Left forelimb (tissue), 1 donor: ENCODE results near the gene ZNRF3.
"Not testable (repeated sequence)": the region's sequence is repeated elsewhere in the genome, so short reads cannot be mapped to it uniquely, and the experiment has no call there.

Experiments used
- DNase-seq: peaks from one replicate; pipeline ENCODE4 v3.0.0-alpha.2; 2018; ENCODE audit warnings: low spot score

The ZNRF3 gene

DNA sequence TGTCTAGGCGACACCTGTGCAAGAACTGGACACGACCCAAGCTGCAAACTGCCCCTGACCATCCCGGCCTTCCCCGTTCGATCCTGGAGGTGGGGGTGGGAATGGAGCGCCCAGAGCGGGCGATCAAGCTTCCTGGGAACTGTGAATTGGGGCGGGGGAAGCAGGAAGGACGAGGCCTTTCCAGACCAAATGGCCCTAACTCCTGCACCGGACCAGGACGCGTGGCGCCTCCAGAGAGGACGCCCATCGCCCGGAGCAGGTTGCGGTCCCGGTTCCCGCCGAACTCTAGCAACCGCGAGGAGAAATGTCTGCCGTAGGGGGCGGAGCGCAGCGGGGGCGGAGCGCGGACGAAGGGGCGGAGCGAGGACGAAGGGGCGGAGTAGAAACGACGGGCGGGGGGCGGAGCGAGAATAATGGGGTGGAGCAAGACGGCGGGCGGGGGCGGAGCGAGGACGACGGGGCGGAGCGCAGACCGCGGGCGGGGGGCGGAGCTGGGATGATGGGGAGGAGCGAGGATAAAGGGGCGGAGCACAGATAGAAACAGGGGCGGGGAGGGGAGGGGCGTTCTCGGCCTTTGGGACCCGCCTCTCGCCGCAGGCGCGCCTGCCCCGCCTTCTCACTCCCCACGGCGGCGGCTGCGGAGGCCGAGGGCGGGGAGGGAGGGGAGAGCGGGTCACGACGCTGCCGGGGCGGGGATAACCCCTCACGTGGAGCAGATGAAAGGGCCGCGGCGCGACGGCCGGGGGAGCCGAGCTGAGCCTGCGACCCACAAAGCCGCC lies at the start of gene ZNRF3:
ZNRF3 (plus strand) TSS at position 695 of the 779 bp plus-strand sequence. CDS start 195 bp downstream, outside the sequence.
- peak; percentile 96 for DNase-seq

DNA sequence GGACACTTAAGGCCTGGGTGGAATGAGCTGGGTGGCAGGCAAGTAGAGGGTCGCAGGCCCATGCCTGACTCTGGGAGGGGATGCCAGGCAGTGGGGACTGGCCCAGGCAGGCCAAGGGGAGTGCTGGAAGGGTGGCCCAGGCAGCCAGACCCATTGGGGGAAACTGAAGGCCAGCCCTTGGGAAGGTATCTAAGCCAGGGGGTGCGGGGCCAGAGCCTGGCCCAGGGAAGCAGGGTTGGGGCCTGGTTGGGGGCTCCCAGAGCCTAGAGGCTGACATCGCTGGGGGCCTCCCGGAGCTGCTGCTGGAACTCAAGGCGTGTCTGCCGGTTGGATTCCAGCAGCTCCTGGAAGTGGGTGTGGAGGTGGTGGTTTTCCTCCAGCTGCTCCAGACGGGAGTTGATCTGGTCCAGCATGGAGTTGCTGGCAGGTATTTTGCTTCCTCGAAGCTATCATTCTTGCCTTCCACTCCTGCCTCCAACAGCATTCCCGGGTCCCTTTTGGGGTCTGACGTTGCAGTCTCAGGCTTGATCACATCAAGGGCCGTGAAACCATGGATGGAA lies 47.7 kb upstream of the ZNRF3 start:
- no peak for DNase-seq

DNA sequence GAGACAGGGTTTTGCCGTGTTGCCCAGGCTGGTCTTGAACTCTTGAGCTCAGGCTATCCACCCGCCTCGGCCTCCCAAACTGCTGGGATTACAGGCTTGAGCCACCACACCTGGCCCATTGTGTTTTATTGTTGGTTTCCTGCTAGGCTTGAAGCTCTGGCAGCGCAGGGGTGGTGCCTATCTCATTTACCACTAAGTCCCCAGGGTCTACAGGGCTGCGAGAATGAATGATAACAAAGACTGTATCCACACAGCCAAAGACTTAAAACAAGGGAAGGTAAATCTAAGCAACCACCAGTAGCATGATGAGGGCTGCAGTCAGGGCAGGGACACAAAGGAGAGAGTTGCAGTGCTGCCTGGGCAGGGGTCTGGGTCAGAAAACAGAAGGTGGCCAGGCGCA lies 45.7 kb upstream of the ZNRF3 start:
- no peak for DNase-seq

DNA sequence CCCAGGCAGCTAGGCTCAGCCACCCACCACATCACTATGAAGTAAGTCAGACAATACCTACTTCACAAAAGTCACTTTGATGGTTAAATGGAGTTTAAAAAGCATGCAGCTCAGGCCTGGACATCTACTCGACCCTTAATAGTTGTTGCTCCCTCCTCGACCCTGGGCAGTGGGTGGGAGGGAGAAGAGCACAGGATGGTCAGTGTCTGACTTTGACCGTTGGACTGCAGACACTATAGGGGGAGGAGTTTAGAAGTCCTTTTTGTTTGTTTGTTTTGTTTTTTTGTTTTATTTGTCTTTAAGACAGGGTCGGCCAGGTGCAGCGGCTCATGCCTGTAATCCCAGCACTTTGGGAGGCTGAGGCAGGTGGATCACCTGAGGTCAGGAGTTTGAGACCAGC lies 44.4 kb upstream of the ZNRF3 start:
- no peak for DNase-seq

GRCh38 chr22:28841111-28841510 lies 42.3 kb upstream of the ZNRF3 start:
- no peak for DNase-seq

GRCh38 chr22:28843633-28844032 lies 39.7 kb upstream of the ZNRF3 start:
- DNase-seq, result no peak

DNA sequence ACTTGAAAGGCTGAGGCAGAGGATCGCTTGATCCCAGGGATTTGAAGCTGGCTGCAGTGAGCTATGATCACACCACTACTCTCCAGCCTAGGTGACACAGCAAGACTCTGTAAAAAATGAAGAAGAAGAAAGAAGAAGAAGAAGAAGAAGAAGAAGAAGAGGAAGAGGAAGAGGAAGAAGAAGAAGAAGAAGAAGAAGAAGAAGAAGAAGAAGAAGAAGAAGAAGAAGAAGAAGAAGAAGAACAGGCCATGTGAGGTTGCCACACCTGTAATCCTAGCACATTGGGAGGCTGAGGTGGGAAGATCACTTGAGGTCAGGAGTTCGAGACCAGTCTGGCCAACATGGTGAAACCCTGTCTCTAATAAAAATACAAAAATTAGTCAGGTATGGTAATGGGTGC lies 39.1 kb upstream of the ZNRF3 start:
- DNase-seq, result not testable (repeated sequence)

DNA sequence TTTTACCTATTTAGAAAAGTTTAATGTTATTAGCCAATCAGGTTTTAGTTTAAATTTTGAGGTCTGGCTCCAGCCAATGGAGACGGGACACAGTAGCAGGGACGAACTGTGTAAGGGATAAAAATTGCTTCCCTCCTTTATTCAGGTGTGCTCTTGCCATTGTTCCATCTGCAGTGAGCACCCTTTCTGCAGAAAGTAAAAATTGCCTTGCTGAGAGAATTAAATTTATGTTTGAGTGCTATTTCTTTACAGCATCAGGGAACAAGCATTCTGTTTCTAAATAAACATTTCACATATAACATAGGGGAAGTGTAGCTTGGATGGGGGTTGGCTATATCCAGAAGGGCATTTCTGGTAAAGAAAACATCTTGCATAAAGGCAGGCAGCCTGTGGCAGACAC lies 36.4 kb upstream of the ZNRF3 start:
- no peak for DNase-seq

DNA sequence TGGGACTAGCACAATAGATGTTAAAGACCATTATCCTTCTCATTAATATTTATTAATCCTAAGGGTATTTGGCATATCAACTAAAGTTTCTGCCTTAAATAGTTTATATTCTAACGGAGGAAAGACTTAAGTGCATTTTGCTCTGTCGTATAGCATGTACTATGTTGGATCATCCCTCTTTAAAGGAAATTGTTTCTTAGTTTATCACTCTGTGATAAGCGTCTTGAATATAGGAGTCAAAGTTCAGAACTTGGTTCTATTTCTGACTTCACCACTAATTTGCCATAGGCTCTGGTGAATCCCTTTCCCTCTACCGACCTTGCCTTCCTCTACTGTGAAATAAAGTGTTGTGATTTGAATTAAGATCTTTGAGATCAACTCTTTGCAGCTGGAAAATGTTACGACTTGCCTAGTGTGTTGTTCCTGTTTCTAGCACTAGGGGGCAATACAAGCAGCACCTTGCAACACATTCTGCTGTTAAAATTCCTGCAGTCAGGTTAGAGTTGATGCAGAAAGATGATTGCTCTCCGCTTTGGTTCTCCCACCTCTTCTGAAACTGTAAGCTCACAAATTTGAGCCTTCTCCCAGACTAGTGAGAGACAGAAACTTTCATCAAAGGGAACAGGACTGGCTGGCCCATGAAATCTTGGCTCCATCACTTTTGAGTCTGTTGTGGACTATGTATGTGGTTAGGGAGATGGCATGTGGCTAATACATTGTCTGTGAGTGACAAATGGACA lies 27.8 kb upstream of the ZNRF3 start:
- no peak for DNase-seq

DNA sequence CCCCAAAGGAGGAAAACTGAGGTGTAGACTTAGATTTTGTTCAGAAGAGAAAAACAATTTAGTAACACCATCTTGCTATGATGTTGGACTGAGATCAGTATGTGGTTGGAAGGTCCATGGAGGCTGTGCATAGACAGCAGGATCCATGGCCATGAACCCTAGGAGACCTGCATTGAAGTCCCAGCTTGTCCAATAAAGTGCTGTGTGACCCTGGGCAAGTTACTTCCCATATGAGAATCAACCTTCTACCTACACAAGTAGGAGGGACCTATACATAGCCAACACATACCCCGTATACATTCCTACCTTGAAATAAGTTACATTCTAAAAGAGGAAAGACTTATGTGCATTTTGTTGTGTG lies 27.3 kb upstream of the ZNRF3 start:
- DNase-seq, result no peak

- DNase-seq, result no peak
Measured at GRCh38 chr22:28857288-28857687, 26.1 kb upstream of the ZNRF3 start.

DNA sequence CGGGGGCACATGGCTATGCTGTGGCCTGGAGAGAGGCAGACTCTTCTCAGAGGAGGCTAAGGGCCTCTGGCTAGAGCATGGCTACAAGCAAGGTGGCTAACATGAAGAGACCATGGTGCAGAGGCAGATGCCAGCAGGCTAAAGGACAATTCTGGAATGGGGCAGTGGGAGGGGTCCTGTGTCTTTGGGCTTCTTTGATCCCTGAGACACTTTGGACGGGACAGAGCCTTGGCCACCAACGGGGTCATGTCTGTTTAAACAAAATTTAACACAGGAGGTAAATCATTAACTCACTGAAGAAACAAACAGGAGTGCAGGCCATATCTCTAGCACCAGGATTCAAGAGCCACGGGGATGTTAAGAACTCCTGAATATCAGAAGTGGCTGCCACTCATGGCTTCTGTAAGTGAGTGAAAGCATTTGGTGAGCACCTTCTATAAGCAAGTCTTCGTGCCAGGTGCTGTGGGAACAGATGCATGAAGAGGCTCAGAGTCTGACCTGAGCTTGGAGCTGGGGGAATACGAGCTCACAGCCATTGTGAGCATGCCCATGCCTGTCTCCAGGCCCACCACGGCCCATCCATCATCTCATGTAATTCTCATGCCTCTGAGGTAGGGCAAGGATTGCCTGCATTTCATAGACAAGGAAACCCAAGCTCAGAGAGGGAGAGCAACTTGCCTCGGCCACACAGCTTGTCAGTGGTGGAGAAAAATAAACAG lies 18.3 kb upstream of the ZNRF3 start:
- DNase-seq, result no peak

- DNase-seq, result no peak
Measured at GRCh38 chr22:28867191-28867590, 16.2 kb upstream of the ZNRF3 start.

- not testable (repeated sequence) for DNase-seq
Measured at GRCh38 chr22:28868389-28868788, 15.0 kb upstream of the ZNRF3 start.

GRCh38 chr22:28869736-28870135 lies 13.6 kb upstream of the ZNRF3 start:
- no peak for DNase-seq

GRCh38 chr22:28873183-28873963 lies 10.0 kb upstream of the ZNRF3 start:
- DNase-seq, result no peak

- no peak for DNase-seq
Measured at GRCh38 chr22:28874061-28874460, 9.3 kb upstream of the ZNRF3 start.

GRCh38 chr22:28874811-28875320 lies 8.5 kb upstream of the ZNRF3 start:
- no peak for DNase-seq

- no peak for DNase-seq
Measured at GRCh38 chr22:28882545-28882877, 861 bp upstream of the ZNRF3 start.

GRCh38 chr22:28883657-28883916 lies 215 bp downstream of the ZNRF3 start:
- no peak for DNase-seq

DNA sequence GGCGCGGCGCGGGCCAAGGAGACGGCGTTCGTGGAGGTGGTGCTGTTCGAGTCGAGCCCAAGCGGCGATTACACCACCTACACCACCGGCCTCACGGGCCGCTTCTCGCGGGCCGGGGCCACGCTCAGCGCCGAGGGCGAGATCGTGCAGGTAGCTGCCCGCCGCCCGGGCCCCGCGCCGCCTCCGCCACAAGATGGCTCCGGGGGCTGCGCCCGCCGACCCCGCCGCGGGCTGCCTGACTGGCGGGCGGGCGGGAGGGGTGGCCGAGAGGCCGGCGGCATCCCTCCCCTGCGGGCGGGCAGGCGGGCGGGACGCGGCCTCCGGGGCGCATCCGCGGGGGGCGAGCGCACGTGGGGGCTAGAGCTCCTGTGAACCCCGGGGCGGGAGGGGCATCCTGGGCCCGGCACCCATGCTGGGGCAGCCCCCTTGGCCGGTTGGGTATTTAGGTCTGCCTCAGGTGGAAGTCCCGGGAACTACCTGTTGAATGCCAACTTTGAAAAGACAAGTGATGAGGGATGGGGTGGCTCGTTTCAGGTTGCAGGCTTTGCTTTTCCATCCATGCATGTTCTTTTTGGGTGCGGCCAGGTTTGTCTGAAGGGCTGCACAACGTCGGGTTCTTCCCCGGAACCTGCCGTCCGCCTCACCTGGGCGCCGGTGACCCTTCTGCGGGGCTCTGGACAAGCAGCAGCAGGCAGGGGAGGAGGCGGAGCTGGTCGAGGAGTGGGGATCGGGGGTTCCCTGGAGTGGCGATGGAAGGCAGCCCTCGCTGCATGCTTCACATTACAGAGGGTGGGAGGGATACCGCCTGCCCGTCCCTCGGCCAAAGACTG lies 760 bp downstream of the ZNRF3 start:
- peak; percentile 71 for DNase-seq
